HepG2 (cell line): Measurements from ENCODE around the gene TMIGD2. TPM values are rescaled to one million over a fixed set of nuclear protein-coding genes. Genes with fewer than 3 reads are reported as not detected.

Experiments
- CBFB ChIP-seq: sonication (generic); formaldehyde crosslinking; IDR thresholded peaks from 2 replicates; pipeline ENCODE4 v1.4.0; 2020; ENCODE audit warnings: missing genetic modification reagents
- FOXJ3 ChIP-seq: sonication (generic); formaldehyde crosslinking; IDR thresholded peaks from 2 replicates; pipeline ENCODE4 v1.4.0; 2020; ENCODE audit warnings: missing genetic modification reagents, mild to moderate bottlenecking, borderline replicate concordance
- GATA4 ChIP-seq: sonication (generic); IDR thresholded peaks from 2 replicates; pipeline ENCODE4 v1.6.1; 2016; ENCODE audit warnings: antibody characterized with exemption, low read depth, borderline replicate concordance
- HOXA5 ChIP-seq: sonication (generic); formaldehyde crosslinking; IDR thresholded peaks from 2 replicates; pipeline ENCODE4 v1.4.0; 2020; ENCODE audit warnings: missing genetic modification reagents
- KLF12 ChIP-seq: sonication (generic); formaldehyde crosslinking; IDR thresholded peaks from 2 replicates; pipeline ENCODE4 v1.4.0; 2020; ENCODE audit warnings: missing genetic modification reagents, borderline replicate concordance
- MYC ChIP-seq: sonication (generic); formaldehyde crosslinking; IDR thresholded peaks from 2 replicates; pipeline ENCODE4 v1.9.0; 2021; ENCODE audit warnings: missing genetic modification reagents, borderline replicate concordance
- NAIF1 ChIP-seq: sonication (generic); formaldehyde crosslinking; IDR thresholded peaks from 2 replicates; pipeline ENCODE4 v1.5.0; 2020; ENCODE audit warnings: mild to moderate bottlenecking, missing genetic modification reagents, borderline replicate concordance
- SAFB2 ChIP-seq: sonication (generic); formaldehyde crosslinking; IDR thresholded peaks from 2 replicates; pipeline ENCODE4 v1.5.1; 2020; ENCODE audit warnings: missing genetic modification reagents, low read depth, mild to moderate bottlenecking, borderline replicate concordance
- SATB2 ChIP-seq: sonication (generic); formaldehyde crosslinking; IDR thresholded peaks from 2 replicates; pipeline ENCODE4 v1.5.0; 2020; ENCODE audit warnings: missing genetic modification reagents
- SNAI1 ChIP-seq: sonication (generic); formaldehyde crosslinking; IDR thresholded peaks from 2 replicates; pipeline ENCODE4 v1.5.0; 2020; ENCODE audit warnings: mild to moderate bottlenecking, missing genetic modification reagents, borderline replicate concordance
- ZFP36 ChIP-seq: fragments of 150-350 bp; IDR thresholded peaks from 2 replicates; pipeline ENCODE4 v1.6.1; 2018; ENCODE audit warnings: borderline replicate concordance, low read length, low read depth; ENCODE audit not compliant: partially characterized antibody
- ZFP36L1 ChIP-seq: sonication (generic); formaldehyde crosslinking; IDR thresholded peaks from 2 replicates; pipeline ENCODE4 v1.8.0; 2022; ENCODE audit warnings: mild to moderate bottlenecking, missing genetic modification reagents, moderate library complexity
- ZFX ChIP-seq: sonication (generic); formaldehyde crosslinking; IDR thresholded peaks from 2 replicates; pipeline ENCODE4 v1.4.0; 2020; ENCODE audit warnings: mild to moderate bottlenecking, low read depth, missing genetic modification reagents, moderate library complexity
- ZNF205 ChIP-seq: IDR thresholded peaks from 2 replicates; pipeline ENCODE4 v1.6.1; 2018; ENCODE audit warnings: missing biosample characterization, missing genetic modification reagents
- ZNF501 ChIP-seq: sonication (generic); formaldehyde crosslinking; IDR thresholded peaks from 2 replicates; pipeline ENCODE4 v1.5.1; 2020; ENCODE audit warnings: mild to moderate bottlenecking, moderate library complexity, missing genetic modification reagents
- ZNF660 ChIP-seq: sonication (generic); formaldehyde crosslinking; IDR thresholded peaks from 2 replicates; pipeline ENCODE4 v1.5.1; 2020; ENCODE audit warnings: mild to moderate bottlenecking, low read depth, missing genetic modification reagents, borderline replicate concordance
- ZNF850 ChIP-seq: sonication (generic); formaldehyde crosslinking; conservative IDR thresholded peaks from 2 replicates; pipeline ENCODE4 v1.9.0; 2021; ENCODE audit warnings: mild to moderate bottlenecking, missing genetic modification reagents
- polyA plus RNA-seq, 8 experiments: library from polyadenylated mRNA; depleted of rRNA in 3 of 8; stranded (reverse) in 7 of 8; unstranded in 1 of 8; fragments of >200 nt; fragmentation: Illumina TruSeq in 4 of 8; extraction: Trizol in 4 of 8; gene quantifications; 2 replicates each; pipeline versions ENCODE4 v1.2.1 to v1.2.3, GENCODE V29; 2011 to 2016; ENCODE audit warnings: low read depth in 4 of 8, missing spikeins in 1 of 8, mixed read lengths in 1 of 8; ENCODE audit not compliant: insufficient read depth in 1 of 8
- total RNA-seq, 5 experiments: library from RNA; depleted of rRNA; stranded (reverse); fragments of >200 nt; fragmentation: Illumina TruSeq; extraction: Trizol; gene quantifications; 2 replicates each; pipeline ENCODE4 v1.2.3, GENCODE V29; 2016; ENCODE audit warnings: low read depth in 1 of 5
- TF ChIP-seq, protein P1 (sequence below): conservative IDR thresholded peaks from 2 replicates; pipeline ENCODE4 v1.6.1; 2018; ENCODE audit warnings: missing genetic modification reagents
- TF ChIP-seq, protein P2 (sequence below): sonication (generic); formaldehyde crosslinking; conservative IDR thresholded peaks from 2 replicates; pipeline ENCODE4 v1.4.0; 2020; ENCODE audit warnings: missing genetic modification reagents
- TF ChIP-seq, protein P3 (sequence below): sonication (generic); formaldehyde crosslinking; IDR thresholded peaks from 2 replicates; pipeline ENCODE4 v1.4.0; 2020; ENCODE audit warnings: mild to moderate bottlenecking, missing genetic modification reagents
- TF ChIP-seq, protein P4 (sequence below): sonication (generic); formaldehyde crosslinking; IDR thresholded peaks from 2 replicates; pipeline ENCODE4 v1.4.0; 2020; ENCODE audit warnings: missing genetic modification reagents
- TF ChIP-seq, protein P5 (sequence below): IDR thresholded peaks from 2 replicates; pipeline ENCODE4 v1.6.1; 2016
- TF ChIP-seq, protein P6 (sequence below): sonication (generic); formaldehyde crosslinking; IDR thresholded peaks from 2 replicates; pipeline ENCODE4 v1.8.0; 2022; ENCODE audit warnings: mild to moderate bottlenecking, missing genetic modification reagents; ENCODE audit not compliant: insufficient replicate concordance

Gene TMIGD2
- total and polyA plus RNA-seq, 2 of the 13 experiments (the other 11 are each of a cell fraction or from before 2014, with no cell fraction given), result 0.11 to 1.0 TPM

DNA sequence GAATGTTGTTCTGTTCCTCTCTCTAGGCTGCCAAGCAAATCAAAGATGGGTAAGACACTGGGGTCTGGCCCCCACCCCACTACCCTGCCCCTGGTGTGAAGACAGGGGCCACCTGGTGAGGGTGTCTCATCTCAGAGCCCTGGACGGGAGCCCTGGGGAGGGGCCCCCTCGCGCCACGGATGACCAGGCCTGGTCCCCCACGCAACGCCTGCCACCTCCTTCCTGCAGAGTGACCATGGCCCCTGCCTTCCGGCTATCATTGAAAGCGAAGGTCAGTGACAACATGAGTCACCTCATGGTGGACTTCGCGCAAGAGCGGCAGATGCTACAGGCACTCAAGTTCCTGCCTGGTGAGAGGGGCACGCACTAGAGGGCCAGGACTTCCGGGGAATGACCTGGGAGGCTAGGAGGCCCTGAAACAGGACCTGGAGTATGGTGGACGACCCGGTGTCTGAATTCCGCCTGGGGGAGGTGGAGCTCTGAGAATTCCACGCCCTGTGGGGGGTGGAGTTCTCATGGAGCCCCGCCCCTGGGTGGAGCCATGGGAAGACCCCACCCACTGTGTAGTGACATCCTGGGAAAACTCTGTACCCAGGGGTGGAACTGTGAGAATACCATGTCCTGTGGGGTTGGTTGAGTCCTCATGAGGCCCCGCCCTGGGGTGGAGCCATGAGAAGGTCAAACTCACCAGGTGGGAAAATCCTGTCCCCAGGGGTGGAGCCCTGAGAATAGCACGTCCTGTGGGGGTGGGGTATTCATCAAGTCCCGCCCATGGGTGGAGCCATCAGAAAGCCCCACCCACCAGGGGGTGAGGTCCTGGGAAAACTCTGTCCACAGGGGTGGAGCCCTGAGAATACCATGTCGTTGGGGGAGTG, 8.3 kb upstream of the TMIGD2 start (continued):
- TF ChIP-seq CBFB (CRISPR knock-in tag), result no peak
- peak; percentile 70 for TF ChIP-seq HOXA5
- no peak for TF ChIP-seq ZNF660 (CRISPR knock-in tag)
- TF ChIP-seq KLF12 (CRISPR knock-in tag), result no peak; the same call in 1 of the 2 replicates
- peak; percentile 52; the same call in 1 of the 2 replicates for TF ChIP-seq ZNF205 (CRISPR knock-in tag)
- no peak for TF ChIP-seq SNAI1 (CRISPR knock-in tag)
- no peak for TF ChIP-seq GATA4
- TF ChIP-seq, protein P1, sequence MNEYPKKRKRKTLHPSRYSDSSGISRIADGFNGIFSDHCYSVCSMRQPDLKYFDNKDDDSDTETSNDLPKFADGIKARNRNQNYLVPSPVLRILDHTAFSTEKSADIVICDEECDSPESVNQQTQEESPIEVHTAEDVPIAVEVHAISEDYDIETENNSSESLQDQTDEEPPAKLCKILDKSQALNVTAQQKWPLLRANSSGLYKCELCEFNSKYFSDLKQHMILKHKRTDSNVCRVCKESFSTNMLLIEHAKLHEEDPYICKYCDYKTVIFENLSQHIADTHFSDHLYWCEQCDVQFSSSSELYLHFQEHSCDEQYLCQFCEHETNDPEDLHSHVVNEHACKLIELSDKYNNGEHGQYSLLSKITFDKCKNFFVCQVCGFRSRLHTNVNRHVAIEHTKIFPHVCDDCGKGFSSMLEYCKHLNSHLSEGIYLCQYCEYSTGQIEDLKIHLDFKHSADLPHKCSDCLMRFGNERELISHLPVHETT, result peak; percentile 81
- TF ChIP-seq, protein P2, sequence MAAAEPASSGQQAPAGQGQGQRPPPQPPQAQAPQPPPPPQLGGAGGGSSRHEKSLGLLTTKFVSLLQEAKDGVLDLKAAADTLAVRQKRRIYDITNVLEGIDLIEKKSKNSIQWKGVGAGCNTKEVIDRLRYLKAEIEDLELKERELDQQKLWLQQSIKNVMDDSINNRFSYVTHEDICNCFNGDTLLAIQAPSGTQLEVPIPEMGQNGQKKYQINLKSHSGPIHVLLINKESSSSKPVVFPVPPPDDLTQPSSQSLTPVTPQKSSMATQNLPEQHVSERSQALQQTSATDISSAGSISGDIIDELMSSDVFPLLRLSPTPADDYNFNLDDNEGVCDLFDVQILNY (CRISPR knock-in tag), result no peak
- peak; percentile 78; the same call in 1 of the 2 replicates for TF ChIP-seq SAFB2
- TF ChIP-seq, protein P3, sequence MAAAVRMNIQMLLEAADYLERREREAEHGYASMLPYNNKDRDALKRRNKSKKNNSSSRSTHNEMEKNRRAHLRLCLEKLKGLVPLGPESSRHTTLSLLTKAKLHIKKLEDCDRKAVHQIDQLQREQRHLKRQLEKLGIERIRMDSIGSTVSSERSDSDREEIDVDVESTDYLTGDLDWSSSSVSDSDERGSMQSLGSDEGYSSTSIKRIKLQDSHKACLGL (CRISPR knock-in tag), result peak; percentile 78; the same call in 1 of the 2 replicates
- TF ChIP-seq, protein P4, sequence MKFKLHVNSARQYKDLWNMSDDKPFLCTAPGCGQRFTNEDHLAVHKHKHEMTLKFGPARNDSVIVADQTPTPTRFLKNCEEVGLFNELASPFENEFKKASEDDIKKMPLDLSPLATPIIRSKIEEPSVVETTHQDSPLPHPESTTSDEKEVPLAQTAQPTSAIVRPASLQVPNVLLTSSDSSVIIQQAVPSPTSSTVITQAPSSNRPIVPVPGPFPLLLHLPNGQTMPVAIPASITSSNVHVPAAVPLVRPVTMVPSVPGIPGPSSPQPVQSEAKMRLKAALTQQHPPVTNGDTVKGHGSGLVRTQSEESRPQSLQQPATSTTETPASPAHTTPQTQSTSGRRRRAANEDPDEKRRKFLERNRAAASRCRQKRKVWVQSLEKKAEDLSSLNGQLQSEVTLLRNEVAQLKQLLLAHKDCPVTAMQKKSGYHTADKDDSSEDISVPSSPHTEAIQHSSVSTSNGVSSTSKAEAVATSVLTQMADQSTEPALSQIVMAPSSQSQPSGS, result peak; percentile 91
- no peak for TF ChIP-seq ZNF850 (CRISPR knock-in tag)
- TF ChIP-seq ZNF501 (CRISPR knock-in tag), result peak; percentile 80
- TF ChIP-seq SATB2 (CRISPR knock-in tag), result no peak
- TF ChIP-seq MYC (CRISPR knock-in tag), result peak; percentile 93
- TF ChIP-seq ZFP36L1 (CRISPR knock-in tag), result peak; percentile 78; the same call in 1 of the 2 replicates
- TF ChIP-seq, protein P5, sequence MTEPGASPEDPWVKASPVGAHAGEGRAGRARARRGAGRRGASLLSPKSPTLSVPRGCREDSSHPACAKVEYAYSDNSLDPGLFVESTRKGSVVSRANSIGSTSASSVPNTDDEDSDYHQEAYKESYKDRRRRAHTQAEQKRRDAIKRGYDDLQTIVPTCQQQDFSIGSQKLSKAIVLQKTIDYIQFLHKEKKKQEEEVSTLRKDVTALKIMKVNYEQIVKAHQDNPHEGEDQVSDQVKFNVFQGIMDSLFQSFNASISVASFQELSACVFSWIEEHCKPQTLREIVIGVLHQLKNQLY (CRISPR knock-in tag), result peak; percentile 93
- no peak for TF ChIP-seq FOXJ3
- TF ChIP-seq ZFX (CRISPR knock-in tag), result peak; percentile 96
- TF ChIP-seq ZFP36, result no peak
- TF ChIP-seq, protein P6, sequence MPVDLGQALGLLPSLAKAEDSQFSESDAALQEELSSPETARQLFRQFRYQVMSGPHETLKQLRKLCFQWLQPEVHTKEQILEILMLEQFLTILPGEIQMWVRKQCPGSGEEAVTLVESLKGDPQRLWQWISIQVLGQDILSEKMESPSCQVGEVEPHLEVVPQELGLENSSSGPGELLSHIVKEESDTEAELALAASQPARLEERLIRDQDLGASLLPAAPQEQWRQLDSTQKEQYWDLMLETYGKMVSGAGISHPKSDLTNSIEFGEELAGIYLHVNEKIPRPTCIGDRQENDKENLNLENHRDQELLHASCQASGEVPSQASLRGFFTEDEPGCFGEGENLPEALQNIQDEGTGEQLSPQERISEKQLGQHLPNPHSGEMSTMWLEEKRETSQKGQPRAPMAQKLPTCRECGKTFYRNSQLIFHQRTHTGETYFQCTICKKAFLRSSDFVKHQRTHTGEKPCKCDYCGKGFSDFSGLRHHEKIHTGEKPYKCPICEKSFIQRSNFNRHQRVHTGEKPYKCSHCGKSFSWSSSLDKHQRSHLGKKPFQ (CRISPR knock-in tag), result peak; percentile 79
- no peak for TF ChIP-seq NAIF1 (CRISPR knock-in tag)
